GM18907 (cell line): ENCODE results near the gene NOXA1.

ENCODE experiments used
- ATAC-seq: cut with Tn5 transposase; IDR thresholded peaks from one replicate; pipeline ENCODE4 v1.9.1; 2021; ENCODE audit warnings: mild to moderate bottlenecking, moderate library complexity; ENCODE audit not compliant: unreplicated experiment

NOXA1 gene

GRCh38 chr9:137426018-137426681 is 3.0 kb downstream of the NOXA1 start:
- no peak for ATAC-seq

DNA sequence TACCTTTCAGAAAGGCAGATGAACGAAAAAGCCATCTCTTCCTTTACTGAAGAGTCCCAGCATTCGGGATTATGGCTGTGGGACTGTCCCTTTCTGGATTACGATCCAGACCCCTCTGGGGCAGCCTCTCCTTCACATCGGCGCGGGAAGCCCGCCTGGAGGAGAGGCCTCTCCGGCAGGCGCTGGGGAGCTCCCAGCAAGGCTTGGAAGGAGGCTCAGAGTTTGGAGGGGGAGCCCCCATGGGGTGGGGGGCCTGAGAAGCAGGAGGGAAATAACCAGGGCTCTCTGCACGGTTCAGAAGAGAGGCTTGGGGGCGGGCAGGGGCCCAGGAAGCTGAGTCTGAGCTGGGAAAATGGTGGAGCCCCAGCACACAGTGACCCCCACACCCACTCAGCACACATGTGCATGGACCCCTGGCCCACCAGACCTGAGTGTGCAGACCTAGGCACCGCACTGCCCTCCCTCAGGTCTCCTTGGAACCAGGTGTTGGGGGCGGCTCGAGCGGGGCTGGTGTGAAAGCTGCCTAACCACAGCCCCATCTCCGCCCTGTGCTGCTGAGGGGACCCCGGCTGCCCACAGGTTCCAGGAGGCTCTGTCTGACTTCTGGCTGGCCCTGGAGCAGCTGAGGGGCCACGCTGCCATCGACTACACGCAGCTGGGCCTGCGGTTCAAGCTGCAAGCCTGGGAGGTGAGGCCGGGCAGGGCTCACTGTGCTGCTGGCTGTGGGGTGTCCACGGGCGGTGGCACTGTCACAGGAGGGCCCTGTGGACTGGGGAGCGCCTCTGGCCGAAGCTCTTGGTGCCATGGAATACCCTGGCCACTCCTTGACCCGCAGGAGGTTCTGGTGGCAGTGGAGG is 4.5 kb downstream of the NOXA1 start:
- no peak for ATAC-seq

- ATAC-seq: no peak
These were observed 5.1 kb downstream of the NOXA1 start for GRCh38 chr9:137428311-137428630.

GRCh38 chr9:137428841-137429545 is 5.8 kb downstream of the NOXA1 start:
- ATAC-seq: no peak

DNA sequence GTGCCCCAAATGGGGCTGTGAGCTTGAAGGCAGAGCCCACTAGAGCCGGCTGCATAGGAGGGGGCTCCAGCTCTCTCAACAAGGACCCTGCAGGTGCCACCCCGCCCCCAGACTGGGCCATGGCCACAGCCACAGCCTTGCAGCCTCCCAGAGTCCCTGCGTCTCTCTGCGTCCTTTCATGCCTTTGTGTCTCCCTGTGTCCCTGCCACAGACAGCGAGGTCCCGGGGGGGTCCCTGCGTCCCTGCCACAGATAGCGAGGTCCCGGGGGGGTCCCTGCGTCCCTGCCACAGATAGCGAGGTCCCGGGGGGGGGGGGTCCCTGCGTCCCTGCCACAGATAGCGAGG is 6.3 kb downstream of the NOXA1 start:
- ATAC-seq: no peak

- ATAC-seq: no peak
These were observed 7.0 kb downstream of the NOXA1 start for GRCh38 chr9:137429974-137430722.

DNA sequence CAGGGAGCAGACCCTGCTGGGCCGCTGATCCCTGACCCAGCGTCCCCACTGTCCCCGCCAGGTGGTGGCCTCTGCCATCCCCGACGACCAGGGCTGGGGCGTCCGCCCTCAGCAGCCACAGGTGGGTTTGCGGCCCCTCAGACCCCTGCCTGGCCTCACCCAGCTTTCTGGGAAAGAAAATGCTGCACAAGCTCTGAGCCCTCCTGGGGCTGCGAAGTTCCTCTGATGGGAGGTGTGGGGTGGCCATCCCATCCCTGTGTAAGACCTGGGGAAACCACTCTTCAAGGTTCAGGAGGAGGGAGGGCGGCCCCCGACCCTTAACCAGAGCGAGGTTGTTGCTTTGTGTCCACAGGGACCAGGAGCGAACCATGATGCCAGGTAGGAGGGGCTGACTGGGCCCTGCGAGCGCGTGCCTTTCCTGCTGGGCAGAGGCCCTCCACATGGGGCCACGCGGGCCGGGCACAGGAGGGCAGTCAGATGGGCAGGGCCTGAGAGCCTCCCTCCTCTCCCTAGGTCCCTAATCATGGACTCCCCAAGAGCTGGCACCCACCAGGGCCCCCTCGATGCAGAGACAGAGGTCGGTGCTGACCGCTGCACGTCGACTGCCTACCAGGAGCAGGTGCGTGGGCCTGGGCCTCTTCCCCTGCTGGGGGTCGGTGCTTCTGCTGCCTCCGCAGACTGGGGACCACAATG is 7.7 kb downstream of the NOXA1 start:
- no peak for ATAC-seq

DNA sequence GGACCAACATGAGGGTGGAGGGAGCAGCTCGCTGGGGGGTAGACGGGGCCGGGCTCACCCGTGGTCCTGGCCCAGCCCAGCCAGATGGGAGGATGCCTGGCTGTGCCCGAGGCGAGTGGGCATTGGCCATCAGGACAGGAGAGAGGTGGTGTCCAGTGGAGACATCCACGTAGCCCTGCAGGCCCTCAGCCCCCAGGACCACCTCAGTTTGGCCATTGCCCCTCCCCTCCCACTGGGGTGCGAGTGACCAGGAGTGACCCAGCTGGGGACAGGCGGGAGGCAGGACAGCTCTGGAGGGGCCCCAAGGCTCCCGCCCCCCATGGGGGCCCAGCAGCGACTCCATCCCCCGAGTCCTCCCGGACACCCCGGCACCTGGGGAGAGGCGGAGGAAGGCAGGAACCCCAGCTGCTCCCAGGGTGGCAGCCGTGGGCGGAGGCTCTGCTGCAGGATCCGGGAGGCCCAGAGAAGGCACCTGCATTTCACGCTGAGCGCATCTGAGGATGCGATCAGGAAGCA is 8.3 kb downstream of the NOXA1 start:
- ATAC-seq: no peak

DNA sequence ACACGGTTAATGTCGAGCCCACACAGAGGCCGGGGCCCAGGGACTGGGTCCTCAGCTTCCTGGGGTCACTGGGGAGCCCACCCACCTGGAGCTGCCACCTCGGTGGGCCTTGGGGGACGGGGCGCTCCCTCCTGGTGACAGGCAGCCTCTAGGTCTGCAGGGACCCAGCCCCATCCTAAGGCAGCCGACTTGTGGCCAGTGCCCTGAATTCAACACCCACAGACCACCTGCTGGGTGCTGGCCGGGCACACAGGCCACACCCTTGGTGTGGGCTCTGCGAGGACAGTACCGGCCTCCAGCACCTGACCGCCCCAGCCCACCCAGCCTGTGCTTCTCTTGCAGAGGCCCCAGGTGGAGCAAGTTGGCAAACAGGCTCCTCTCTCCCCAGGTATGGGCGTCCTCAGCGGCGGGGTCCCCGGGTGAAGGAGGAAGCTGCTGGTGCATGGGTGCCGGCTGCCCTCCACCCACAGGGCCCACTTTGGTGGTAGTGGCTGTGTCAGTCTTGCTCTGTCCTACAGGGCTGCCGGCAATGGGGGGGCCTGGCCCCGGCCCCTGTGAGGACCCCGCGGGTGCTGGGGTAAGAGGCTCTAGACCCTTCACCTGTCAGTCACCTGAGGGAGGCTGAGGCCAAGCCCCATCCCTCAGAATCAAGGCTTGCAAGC is 9.6 kb downstream of the NOXA1 start:
- no peak for ATAC-seq

DNA sequence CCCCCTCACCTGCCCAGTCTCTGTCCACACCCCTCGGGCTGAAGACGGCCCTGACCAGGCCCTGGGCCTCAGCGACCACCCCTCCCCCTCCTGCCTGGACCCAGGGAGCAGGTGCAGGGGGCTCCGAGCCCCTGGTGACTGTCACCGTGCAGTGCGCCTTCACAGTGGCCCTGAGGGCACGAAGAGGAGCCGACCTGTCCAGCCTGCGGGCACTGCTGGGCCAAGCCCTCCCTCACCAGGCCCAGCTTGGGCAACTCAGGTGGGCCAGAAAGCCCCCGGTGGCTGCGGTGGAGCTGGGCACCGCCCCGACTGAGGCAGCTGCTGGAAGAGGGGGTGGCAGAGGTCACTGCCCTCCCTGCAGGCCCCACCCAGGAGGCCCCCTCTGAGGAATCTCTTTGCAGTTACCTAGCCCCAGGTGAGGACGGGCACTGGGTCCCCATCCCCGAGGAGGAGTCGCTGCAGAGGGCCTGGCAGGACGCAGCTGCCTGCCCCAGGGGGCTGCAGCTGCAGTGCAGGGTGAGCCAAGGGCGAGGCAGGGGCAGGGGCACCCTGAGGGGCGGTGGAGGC is 10.2 kb downstream of the NOXA1 start:
- no peak for ATAC-seq

DNA sequence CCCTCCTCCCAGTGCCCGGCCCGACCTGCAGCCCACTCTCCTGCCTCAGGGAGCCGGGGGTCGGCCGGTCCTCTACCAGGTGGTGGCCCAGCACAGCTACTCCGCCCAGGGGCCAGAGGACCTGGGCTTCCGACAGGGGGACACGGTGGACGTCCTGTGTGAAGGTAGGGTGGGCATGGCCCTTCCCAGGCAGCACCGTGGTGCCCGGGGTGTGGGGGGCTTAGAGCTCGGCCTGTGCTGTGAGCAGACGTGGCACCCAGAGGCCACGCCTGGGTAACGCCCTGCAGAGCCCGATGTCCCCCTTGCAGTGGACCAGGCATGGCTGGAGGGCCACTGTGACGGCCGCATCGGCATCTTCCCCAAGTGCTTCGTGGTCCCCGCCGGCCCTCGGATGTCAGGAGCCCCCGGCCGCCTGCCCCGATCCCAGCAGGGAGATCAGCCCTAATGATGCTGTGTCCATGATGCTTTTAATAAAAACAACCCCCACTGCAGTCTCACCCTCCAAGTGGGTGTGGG is 10.8 kb downstream of the NOXA1 start:
- no peak for ATAC-seq

GRCh38 chr9:137434498-137435380 is 11.5 kb downstream of the NOXA1 start:
- no peak for ATAC-seq

GRCh38 chr9:137435381-137435891 is 12.2 kb downstream of the NOXA1 start:
- ATAC-seq: no peak

DNA sequence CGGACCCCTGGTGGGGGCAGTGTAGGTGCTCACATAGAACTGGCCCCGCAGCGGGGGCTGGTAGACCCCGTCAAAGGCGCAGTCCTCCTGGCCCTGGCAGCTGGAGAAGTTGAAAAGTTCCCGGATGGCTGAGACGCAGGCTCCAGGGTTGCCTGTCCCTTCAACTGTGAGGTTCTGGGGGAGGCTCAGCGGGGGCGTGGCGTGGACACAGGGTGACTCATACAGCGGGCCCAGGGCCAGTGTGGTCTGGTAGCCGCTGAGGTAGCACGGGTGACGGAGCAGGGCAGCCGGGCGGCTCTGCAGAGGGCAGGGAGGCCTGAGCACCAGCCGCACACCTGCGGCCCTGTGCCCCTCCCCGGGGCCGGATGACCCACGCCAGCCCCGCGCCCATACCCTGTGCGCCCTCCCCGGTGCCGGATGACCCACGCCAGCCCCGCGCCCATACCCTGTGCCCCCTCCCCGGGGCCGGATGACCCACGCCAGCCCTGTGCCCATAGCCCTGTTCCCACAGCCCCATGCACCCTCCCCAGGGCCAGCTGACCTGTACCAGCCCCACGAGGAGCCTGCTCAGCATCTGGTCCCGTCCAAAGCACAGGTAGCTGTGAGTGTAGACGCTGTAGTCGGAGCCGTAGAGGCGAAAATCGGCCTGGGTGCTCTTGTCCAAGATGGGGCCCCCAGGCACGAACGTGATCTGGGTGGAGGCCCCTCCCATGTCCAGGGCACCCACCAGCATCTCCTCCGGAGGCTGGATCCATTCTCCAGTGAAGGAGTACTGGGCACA is 13.0 kb downstream of the NOXA1 start:
- no peak for ATAC-seq

- ATAC-seq: no peak
These were observed 13.8 kb downstream of the NOXA1 start for GRCh38 chr9:137436761-137437600.
